ENCODE data around the gene THBS1. TPM values are rescaled to one million over a fixed set of nuclear protein-coding genes. Genes with fewer than 3 reads are reported as not detected.

Gene THBS1
- total and polyA plus RNA-seq, 7 donors, result 3.3 to 40.1 (median 9.7) TPM

DNA sequence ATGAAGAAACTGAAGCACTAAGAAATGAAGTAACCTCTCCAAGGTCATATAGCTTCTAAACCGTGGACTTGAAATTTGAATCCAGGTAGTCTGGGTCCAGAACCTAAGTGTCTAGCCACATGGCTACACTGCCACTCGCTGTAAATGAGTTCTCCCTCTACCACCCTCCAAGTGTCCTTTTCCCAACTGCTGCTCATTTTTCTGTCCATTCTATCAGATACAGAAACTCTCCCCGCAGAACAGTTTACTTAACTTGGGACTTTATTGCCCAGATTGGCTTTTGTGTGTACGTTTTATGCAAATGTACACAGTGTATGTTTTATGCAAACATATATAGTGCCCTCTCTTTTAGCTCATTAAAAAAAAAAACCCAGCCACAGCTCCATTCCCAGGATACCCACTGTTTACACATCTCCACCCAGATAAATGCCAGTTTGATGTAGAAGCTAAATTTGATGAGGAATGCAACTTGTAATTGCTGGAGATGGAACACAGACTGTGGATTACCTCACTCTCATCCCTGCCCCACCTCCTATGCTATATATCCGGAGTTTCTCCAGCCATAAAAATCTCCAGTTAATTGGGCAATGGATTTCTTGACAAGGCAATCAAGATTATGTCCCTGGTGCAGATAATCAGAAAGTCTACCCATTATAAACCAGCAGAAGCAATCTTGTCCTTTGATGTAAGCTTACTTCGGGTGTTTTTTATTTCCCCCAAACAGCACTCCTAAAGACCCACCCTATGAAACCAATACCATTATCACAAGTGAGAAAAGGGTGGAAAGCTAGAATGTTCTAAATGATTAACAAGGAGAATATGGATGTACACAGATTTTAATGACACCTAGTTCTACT lies 42.0 kb downstream of the THBS1 start:
- 77 to 78% (median 77%) methylated on average over 6 of the region's 6 CpGs for WGBS, 3 donors
- Histone ChIP-seq H3K36me3 (ENCODE audit: insufficient read depth in 1 of 2, low read depth in 1 of 2) (no peaks in the 10 kb centered on the region), H3K27me3 (ENCODE audit: insufficient read depth in 3 of 3, low read length in 2 of 3) (no peaks in the 10 kb centered on the region), H3K4me3 (no peak overlapping the region), H3K27ac (no peak overlapping the region), H3K9me3 (no peaks in the 10 kb centered on the region), H3K4me1 (peaks cover 12% of the 10 kb centered on the region)
- TF ChIP-seq, protein P1, sequence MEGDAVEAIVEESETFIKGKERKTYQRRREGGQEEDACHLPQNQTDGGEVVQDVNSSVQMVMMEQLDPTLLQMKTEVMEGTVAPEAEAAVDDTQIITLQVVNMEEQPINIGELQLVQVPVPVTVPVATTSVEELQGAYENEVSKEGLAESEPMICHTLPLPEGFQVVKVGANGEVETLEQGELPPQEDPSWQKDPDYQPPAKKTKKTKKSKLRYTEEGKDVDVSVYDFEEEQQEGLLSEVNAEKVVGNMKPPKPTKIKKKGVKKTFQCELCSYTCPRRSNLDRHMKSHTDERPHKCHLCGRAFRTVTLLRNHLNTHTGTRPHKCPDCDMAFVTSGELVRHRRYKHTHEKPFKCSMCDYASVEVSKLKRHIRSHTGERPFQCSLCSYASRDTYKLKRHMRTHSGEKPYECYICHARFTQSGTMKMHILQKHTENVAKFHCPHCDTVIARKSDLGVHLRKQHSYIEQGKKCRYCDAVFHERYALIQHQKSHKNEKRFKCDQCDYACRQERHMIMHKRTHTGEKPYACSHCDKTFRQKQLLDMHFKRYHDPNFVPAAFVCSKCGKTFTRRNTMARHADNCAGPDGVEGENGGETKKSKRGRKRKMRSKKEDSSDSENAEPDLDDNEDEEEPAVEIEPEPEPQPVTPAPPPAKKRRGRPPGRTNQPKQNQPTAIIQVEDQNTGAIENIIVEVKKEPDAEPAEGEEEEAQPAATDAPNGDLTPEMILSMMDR (IDR thresholded peaks at IDR 0.05), result no peak
- ATAC-seq (no peak), DNase-seq (no peak)
- intact Hi-C loops (cut with DNase I), result no loop called here

DNA sequence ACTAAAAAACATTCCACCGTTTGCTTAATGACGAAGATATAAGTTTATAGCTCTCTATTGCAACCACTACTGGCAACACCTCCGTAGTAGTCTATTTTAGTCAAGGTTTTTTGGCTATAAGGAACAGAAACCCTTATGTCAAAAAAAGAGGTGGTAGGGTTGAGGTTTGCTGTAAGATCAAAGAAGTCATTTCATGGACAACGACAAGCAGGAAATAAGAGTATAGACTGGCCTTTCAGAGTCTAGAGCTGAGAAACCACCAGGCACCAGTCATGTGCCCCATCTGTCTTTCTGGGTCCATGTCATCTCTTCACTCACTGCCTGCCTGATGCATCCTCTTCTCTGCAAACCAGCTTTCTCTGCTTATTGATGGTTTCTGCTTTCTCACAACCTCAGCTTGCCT lies 42.7 kb downstream of the THBS1 start:
- Histone ChIP-seq H3K36me3 (ENCODE audit: insufficient read depth in 1 of 2, low read depth in 1 of 2) (no peaks in the 10 kb centered on the region), H3K4me3 (no peak overlapping the region), H3K27ac (no peak overlapping the region), H3K4me1 (peaks cover 12% of the 10 kb centered on the region), H3K27me3 (ENCODE audit: insufficient read depth in 3 of 3, low read length in 2 of 3) (no peaks in the 10 kb centered on the region), H3K9me3 (no peaks in the 10 kb centered on the region)
- DNase-seq (no peak), ATAC-seq (no peak)
- intact Hi-C loops (cut with DNase I), result no loop called here
- WGBS, 3 donors, result 78 to 86% (median 86%) methylated on average over 4 of the region's 4 CpGs
- TF ChIP-seq, protein P1 (IDR thresholded peaks at IDR 0.05), result no peak

DNA sequence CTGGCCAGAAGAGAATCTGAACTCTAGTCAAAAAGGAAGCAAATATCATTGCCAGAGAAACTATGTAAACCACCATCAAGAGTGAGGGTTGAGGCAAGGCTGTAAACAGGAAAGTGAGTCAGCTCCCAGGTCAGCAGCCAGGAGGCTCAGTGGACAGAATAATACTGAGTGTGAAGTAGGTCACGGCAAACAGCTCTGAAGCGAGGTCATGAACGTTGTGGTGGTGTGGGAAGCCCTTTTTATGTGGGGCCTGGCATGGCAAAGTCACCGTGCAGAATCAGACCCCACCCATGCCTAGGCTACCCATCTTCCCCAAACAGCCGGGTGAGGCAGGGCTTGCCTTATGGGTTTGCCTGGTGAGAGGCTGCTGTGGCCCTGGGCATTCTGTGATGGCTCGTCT lies 43.9 kb downstream of the THBS1 start:
- Histone ChIP-seq H3K27ac (peak overlapping the region; percentile 75), H3K4me1 (peaks cover 19% of the 10 kb centered on the region), H3K9me3 (no peaks in the 10 kb centered on the region), H3K27me3 (ENCODE audit: insufficient read depth in 3 of 3, low read length in 2 of 3) (no peaks in the 10 kb centered on the region), H3K4me3 (no peak overlapping the region), H3K36me3 (ENCODE audit: insufficient read depth in 1 of 2, low read depth in 1 of 2) (no peaks in the 10 kb centered on the region)
- intact Hi-C loops (cut with DNase I), result no loop called here
- WGBS, 3 donors, result 32 to 58% (median 35%) methylated on average over 6 of the region's 6 CpGs
- DNase-seq (peak; percentile 68), ATAC-seq (peak; percentile 79 to 91 (median 87))
- TF ChIP-seq, protein P1 (IDR thresholded peaks at IDR 0.05), result no peak

DNA sequence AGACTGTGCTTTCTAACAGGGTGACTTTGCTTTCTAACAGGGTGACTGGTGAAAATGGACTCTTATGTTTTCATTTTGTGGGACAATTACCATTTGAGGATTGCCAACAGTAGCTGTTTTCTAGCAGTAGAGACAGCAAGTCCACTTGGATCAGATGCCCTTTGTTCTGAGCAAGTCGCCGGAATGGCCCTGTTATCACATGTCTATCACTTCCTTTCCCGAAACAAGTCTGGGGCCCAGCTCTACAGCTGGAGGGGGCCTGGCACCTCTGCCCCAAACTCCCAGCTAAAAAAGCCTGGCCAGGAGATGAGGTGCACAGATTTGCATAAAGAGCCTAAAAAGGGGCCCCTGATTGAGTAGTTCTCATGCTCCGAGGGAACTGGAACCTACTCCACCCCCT lies 44.6 kb downstream of the THBS1 start:
- Histone ChIP-seq H3K4me1 (peaks cover 19% of the 10 kb centered on the region), H3K27ac (peak overlapping the region; percentile 75), H3K9me3 (no peaks in the 10 kb centered on the region), H3K36me3 (ENCODE audit: insufficient read depth in 1 of 2, low read depth in 1 of 2) (no peaks in the 10 kb centered on the region), H3K27me3 (ENCODE audit: insufficient read depth in 3 of 3, low read length in 2 of 3) (no peaks in the 10 kb centered on the region), H3K4me3 (no peak overlapping the region)
- intact Hi-C loops (cut with DNase I), result no loop called here
- DNase-seq, result no peak
- TF ChIP-seq, protein P1 (IDR thresholded peaks at IDR 0.05), result no peak
- WGBS, 3 donors, result 41 to 88% (median 65%) methylated on average over 4 of the region's 4 CpGs
- peak in 1 of 4 donors; percentile 25 for ATAC-seq
